ENCODE measurements around the gene GRP.

GRP gene

GRCh38 chr18:59219672-59220163 lies at the start of gene GRP:
GRP (plus strand) TSS chr18:59220158; CDS start chr18:59220266, 108 bp downstream.
- DNase-seq (ENCODE audit: low spot score): no peak

- no peak for DNase-seq (ENCODE audit: low spot score)
These were observed 47.2 kb upstream of the GRP start for GRCh38 chr18:59172664-59173249.

GRCh38 chr18:59177485-59177884 lies 42.5 kb upstream of the GRP start:
- DNase-seq (ENCODE audit: low spot score): no peak

- no peak for DNase-seq (ENCODE audit: low spot score)
These were observed 39.7 kb upstream of the GRP start for GRCh38 chr18:59180150-59180845.

GRCh38 chr18:59182673-59183072 lies 37.3 kb upstream of the GRP start:
- no peak for DNase-seq (ENCODE audit: low spot score)

GRCh38 chr18:59189008-59189407 lies 30.9 kb upstream of the GRP start:
- DNase-seq (ENCODE audit: low spot score): no peak

GRCh38 chr18:59189746-59190145 lies 30.2 kb upstream of the GRP start:
- no peak for DNase-seq (ENCODE audit: low spot score)

GRCh38 chr18:59196161-59196725 lies 23.7 kb upstream of the GRP start:
- DNase-seq (ENCODE audit: low spot score): no peak

GRCh38 chr18:59197636-59198035 lies 22.3 kb upstream of the GRP start:
- DNase-seq (ENCODE audit: low spot score): no peak

- DNase-seq (ENCODE audit: low spot score): no peak
These were observed 21.7 kb upstream of the GRP start for GRCh38 chr18:59198215-59198614.

GRCh38 chr18:59200787-59201186 lies 19.2 kb upstream of the GRP start:
- DNase-seq (ENCODE audit: low spot score): no peak

GRCh38 chr18:59202258-59202820 lies 17.6 kb upstream of the GRP start:
- no peak for DNase-seq (ENCODE audit: low spot score)

- DNase-seq (ENCODE audit: low spot score): no peak
These were observed 12.5 kb upstream of the GRP start for GRCh38 chr18:59207506-59207905.

- no peak for DNase-seq (ENCODE audit: low spot score)
These were observed 11.3 kb upstream of the GRP start for GRCh38 chr18:59208602-59209125.

- DNase-seq (ENCODE audit: low spot score): no peak
These were observed 9.7 kb upstream of the GRP start for GRCh38 chr18:59210299-59210698.

GRCh38 chr18:59211629-59212028 lies 8.3 kb upstream of the GRP start:
- no peak for DNase-seq (ENCODE audit: low spot score)

- DNase-seq (ENCODE audit: low spot score): no peak
These were observed 1.9 kb upstream of the GRP start for GRCh38 chr18:59218018-59218417.

- no peak for DNase-seq (ENCODE audit: low spot score)
These were observed 316 bp downstream of the GRP start for GRCh38 chr18:59220164-59220783.

- no peak for DNase-seq (ENCODE audit: low spot score)
These were observed 1.1 kb downstream of the GRP start for GRCh38 chr18:59220784-59221765.

- no peak for DNase-seq (ENCODE audit: low spot score)
These were observed 2.4 kb downstream of the GRP start for GRCh38 chr18:59222341-59222740.

- no peak for DNase-seq (ENCODE audit: low spot score)
These were observed 8.4 kb downstream of the GRP start for GRCh38 chr18:59228351-59228750.

Data from LoVo (cell line).